HAP-1 (cell line): ENCODE measurements around the gene PDCD2L.
"Not testable (repeated sequence)": the region's sequence is repeated elsewhere in the genome, so short reads cannot be mapped to it uniquely, and the experiment has no call there.

Experiments used
- DNase-seq, 2 experiments: peaks; one replicate each; pipeline ENCODE4 v3.0.0-alpha.2; 2016 to 2020; ENCODE audit warnings: low spot score in 2 of 2
- H3K27me3 ChIP-seq: fragments of 250-450 bp; sonication (Bioruptor Pico); 2 replicates; pipeline ENCODE4 v1.5.1; 2020; ENCODE audit warnings: low read depth, mild to moderate bottlenecking, moderate library complexity
- H3K36me3 ChIP-seq: fragments of 250-450 bp; sonication (Bioruptor Pico); replicated peaks from 2 replicates; pipeline ENCODE4 v1.5.1; 2020; ENCODE audit warnings: mild to moderate bottlenecking
- H3K4me1 ChIP-seq: fragments of 250-450 bp; sonication (Bioruptor Pico); 2 replicates; pipeline ENCODE4 v1.5.1; 2020; ENCODE audit warnings: mild to moderate bottlenecking
- H3K4me3 ChIP-seq: fragments of 250-450 bp; sonication (Bioruptor Pico); 2 replicates; pipeline ENCODE4 v1.5.1; 2020; ENCODE audit warnings: mild to moderate bottlenecking, moderate library complexity
- H3K9me3 ChIP-seq: fragments of 250-450 bp; sonication (Bioruptor Pico); 2 replicates; pipeline ENCODE4 v1.5.1; 2020; ENCODE audit warnings: mild to moderate bottlenecking, moderate library complexity
- in situ Hi-C: fragments of 300-500 bp; cut with MboI; formaldehyde crosslinking; loops from 3 replicates; pipeline ENCODE4 v1.14.3; 2020; ENCODE audit warnings: low sequenced_read_pairs, inconsistent platforms, mixed read lengths

Gene PDCD2L

DNA sequence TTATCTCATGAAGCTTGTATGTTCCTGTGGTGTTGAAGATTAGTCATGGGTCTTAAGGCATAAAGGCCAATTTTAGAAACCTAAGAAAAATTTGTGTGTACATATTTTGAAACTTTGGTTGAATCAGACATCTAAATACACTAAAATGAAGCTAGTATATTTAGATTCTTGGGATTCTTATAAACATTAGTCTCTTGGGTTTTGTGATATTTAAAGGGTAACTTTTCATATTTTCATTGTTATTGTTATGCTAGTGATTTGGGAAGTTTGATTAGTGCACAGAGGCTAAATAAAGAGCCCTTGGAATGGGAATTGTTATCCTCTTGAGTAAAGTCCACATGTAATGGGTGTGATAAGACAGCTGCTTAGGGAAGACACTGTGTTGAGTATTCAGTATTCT, 48.5 kb downstream of the PDCD2L start:
- Histone ChIP-seq H3K4me1 (no peaks in the 10 kb centered on the region), H3K4me3 (no peak overlapping the region), H3K27me3 (no peaks in the 10 kb centered on the region), H3K9me3 (no peaks in the 10 kb centered on the region), H3K36me3 (peaks cover 77% of the 10 kb centered on the region)
- no peak for DNase-seq
- in situ Hi-C loops: no loop called here

- Histone ChIP-seq H3K9me3 (no peaks in the 10 kb centered on the region), H3K36me3 (peaks cover 76% of the 10 kb centered on the region)
- in situ Hi-C loops: no loop called here
These were observed 49.9 kb downstream of the PDCD2L start for GRCh38 chr19:34454091-34454490.

GRCh38 chr19:34454685-34455084, 50.5 kb downstream of the PDCD2L start:
- no peak overlapping the region for H3K4me3 ChIP-seq
- no peak for DNase-seq
- H3K27me3 ChIP-seq: no peaks in the 10 kb centered on the region
- in situ Hi-C loops: no loop called here
- H3K9me3 ChIP-seq: no peaks in the 10 kb centered on the region
- peaks cover 76% of the 10 kb centered on the region for H3K36me3 ChIP-seq
- no peaks in the 10 kb centered on the region for H3K4me1 ChIP-seq

More at GRCh38 chr19:34454091-34454490, 49.9 kb downstream of the PDCD2L start:
- Histone ChIP-seq H3K27me3 (no peaks in the 10 kb centered on the region), H3K4me3 (no peak overlapping the region), H3K4me1 (no peaks in the 10 kb centered on the region)
- no peak for DNase-seq

GRCh38 chr19:34455783-34456480, 51.7 kb downstream of the PDCD2L start:
- H3K4me1 ChIP-seq, H3K4me3 ChIP-seq, in situ Hi-C loops, H3K9me3 ChIP-seq, DNase-seq, H3K27me3 ChIP-seq: not testable (repeated sequence)
- peaks cover 78% of the 10 kb centered on the region for H3K36me3 ChIP-seq

GRCh38 chr19:34457446-34457845, 53.2 kb downstream of the PDCD2L start:
- no peak for DNase-seq
- no peaks in the 10 kb centered on the region for H3K4me1 ChIP-seq
- H3K4me3 ChIP-seq: no peak overlapping the region
- no peaks in the 10 kb centered on the region for H3K27me3 ChIP-seq
- H3K36me3 ChIP-seq: peaks cover 81% of the 10 kb centered on the region
- H3K9me3 ChIP-seq: no peaks in the 10 kb centered on the region
- in situ Hi-C loops: no loop called here

GRCh38 chr19:34458677-34459076, 54.5 kb downstream of the PDCD2L start:
- Histone ChIP-seq H3K27me3 (no peaks in the 10 kb centered on the region), H3K4me1 (no peaks in the 10 kb centered on the region), H3K36me3 (peaks cover 78% of the 10 kb centered on the region), H3K4me3 (no peak overlapping the region), H3K9me3 (no peaks in the 10 kb centered on the region)
- DNase-seq: no peak
- in situ Hi-C loops: no loop called here

DNA sequence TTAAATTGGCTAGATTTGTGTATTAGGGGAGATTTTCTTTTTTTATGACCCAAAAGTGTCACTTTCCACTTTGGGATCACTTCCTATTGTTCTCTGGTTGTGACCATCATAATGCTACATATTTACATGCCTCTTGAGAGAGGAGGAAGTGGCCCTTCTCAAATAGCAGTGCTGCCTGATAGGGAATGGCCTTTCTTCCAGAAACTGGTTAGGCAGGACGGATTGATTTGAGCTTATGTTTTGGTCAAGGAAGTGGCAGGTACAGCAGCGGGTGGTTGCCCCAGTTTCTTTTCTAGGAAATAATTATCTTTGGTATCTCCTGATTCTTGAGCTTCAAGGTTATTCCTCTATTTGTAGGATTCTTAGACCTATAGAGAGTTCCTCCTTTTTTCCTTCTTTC, 55.4 kb downstream of the PDCD2L start:
- DNase-seq: no peak
- Histone ChIP-seq H3K9me3 (no peaks in the 10 kb centered on the region), H3K4me1 (no peaks in the 10 kb centered on the region), H3K36me3 (peaks cover 76% of the 10 kb centered on the region), H3K27me3 (no peaks in the 10 kb centered on the region), H3K4me3 (no peak overlapping the region)
- in situ Hi-C loops: no loop called here

- Histone ChIP-seq H3K27me3 (no peaks in the 10 kb centered on the region), H3K4me3 (no peak overlapping the region), H3K36me3 (peaks cover 83% of the 10 kb centered on the region), H3K4me1 (no peaks in the 10 kb centered on the region), H3K9me3 (no peaks in the 10 kb centered on the region)
- in situ Hi-C loops: no loop called here
- DNase-seq: no peak
These were observed 57.3 kb downstream of the PDCD2L start for GRCh38 chr19:34461375-34462100.

DNA sequence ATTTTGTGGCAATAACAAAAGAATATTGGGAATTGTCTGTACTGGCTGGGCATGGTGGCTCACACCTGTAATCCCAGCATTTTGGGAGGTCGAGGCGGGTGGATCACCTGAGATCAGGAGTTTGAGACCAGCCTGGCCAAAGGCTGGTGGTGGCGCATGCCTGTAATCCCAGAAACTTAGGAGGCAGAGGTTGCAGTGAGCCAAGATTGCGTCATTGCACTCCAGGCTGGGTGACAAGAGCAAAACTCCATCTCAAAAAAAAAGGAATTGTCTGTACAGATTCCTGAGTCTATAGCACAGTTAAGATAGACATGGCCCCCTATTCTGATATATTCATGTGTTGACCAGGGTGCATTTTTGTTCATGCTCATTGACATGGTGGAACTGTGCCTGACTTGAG, 60.6 kb downstream of the PDCD2L start:
- peaks cover 86% of the 10 kb centered on the region for H3K36me3 ChIP-seq
- in situ Hi-C loops, H3K27me3 ChIP-seq, DNase-seq, H3K4me3 ChIP-seq, H3K9me3 ChIP-seq, H3K4me1 ChIP-seq: not testable (repeated sequence)

- in situ Hi-C loops: no loop called here
- Histone ChIP-seq H3K4me1 (no peaks in the 10 kb centered on the region), H3K27me3 (no peaks in the 10 kb centered on the region), H3K9me3 (no peaks in the 10 kb centered on the region), H3K36me3 (peaks cover 77% of the 10 kb centered on the region), H3K4me3 (no peak overlapping the region)
- DNase-seq: no peak
These were observed 64.2 kb downstream of the PDCD2L start for GRCh38 chr19:34468409-34468808.

DNA sequence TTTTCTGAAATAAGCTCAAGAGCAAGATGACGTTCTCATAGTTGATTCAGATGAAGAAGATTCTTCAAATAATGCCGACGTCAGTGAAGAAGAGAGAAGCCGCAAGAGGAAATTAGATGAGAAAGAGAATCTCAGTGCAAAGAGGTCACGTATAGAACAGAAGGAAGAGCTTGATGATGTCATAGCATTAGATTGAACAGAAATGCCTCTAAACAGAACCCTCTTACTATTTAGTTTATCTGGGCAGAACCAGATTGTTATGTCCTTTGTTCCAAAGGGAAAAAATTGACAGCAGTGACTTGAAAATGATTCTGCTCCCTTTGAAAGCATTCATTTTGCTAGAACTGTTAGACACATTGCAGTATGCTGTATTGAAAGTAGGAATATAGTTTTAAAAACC, 64.8 kb downstream of the PDCD2L start:
- H3K27me3 ChIP-seq, in situ Hi-C loops, H3K9me3 ChIP-seq, DNase-seq, H3K4me1 ChIP-seq, H3K4me3 ChIP-seq: not testable (repeated sequence)
- H3K36me3 ChIP-seq: peaks cover 71% of the 10 kb centered on the region

- H3K27me3 ChIP-seq: no peaks in the 10 kb centered on the region
- H3K36me3 ChIP-seq: peaks cover 45% of the 10 kb centered on the region
- H3K9me3 ChIP-seq: no peaks in the 10 kb centered on the region
- no peaks in the 10 kb centered on the region for H3K4me1 ChIP-seq
- H3K4me3 ChIP-seq: no peak overlapping the region
- in situ Hi-C loops: no loop called here
- DNase-seq: no peak
These were observed 67.9 kb downstream of the PDCD2L start for GRCh38 chr19:34471906-34472700.

DNA sequence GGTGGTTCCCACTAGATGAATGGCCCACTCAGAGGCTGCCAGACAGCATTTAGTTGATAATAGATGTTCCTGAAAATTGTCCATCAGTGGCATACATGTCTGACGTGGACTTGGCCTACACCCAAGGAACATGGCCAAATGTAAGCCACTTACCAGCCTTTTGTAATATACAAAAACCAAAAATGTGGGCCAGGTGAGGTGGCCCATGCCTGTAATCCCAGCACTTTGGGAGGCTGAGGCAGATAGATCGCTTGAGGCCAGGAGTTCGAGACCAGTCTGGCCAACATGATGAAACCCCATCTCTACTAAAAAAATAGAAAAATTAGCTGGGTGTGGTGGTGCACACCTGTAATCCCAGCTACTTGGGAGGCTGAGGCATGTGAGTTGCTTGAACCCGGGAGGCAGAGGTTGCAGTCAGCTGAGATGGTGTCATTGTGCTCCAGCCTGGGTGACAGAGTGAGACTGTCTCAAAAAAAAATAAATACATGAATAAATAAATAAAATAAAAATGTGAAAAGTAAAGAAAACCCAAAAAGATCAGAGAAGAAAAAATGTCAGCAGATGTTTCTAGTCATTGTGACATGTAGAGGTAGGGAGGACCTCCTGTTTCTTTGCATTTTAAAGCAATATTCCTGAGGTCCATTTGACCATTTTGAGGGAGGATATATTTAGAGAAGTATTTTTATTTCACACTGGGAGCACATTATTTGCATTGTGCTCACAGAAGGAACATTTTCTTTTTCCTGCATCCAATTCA, 70.2 kb downstream of the PDCD2L start:
- no peak overlapping the region for H3K4me3 ChIP-seq
- peaks cover 27% of the 10 kb centered on the region for H3K36me3 ChIP-seq
- no peak for DNase-seq
- no peaks in the 10 kb centered on the region for H3K27me3 ChIP-seq
- H3K4me1 ChIP-seq: no peaks in the 10 kb centered on the region
- in situ Hi-C loops: no loop called here
- no peaks in the 10 kb centered on the region for H3K9me3 ChIP-seq
